Stimulated activated CD4-positive, alpha-beta T cell treated with anti-CD3 and anti-CD28 coated beads, Interleukin-1b, Interleukin-23, amount 100 ng/mL, for 48 hours (primary cell): ENCODE data around the gene RCCD1.

Experiments
- DNase-seq: peaks from one replicate; pipeline ENCODE4 v3.0.0-alpha.2; 2020

Gene RCCD1

GRCh38 chr15:90968434-90968833, 13.8 kb downstream of the RCCD1 start:
- DNase-seq: no peak

DNA sequence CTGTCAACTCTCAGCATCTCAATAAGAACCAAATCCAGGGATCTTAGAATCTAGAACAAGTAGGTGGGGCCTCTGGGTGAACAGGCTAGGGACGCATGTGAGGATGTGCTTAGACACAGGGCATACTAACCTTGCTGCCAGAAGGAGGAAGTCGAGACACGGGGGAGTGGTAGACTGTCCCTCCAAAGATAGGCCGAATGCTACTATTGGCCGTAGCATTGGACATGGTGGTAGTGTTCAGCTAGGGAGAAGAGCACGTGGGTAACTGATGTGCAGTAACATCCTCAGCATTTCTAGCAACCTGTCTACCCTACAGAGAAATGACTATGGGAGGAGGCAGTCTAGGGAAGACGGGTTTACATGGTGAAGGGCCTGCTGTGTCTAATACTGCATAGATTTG, 15.6 kb downstream of the RCCD1 start:
- DNase-seq: no peak

DNA sequence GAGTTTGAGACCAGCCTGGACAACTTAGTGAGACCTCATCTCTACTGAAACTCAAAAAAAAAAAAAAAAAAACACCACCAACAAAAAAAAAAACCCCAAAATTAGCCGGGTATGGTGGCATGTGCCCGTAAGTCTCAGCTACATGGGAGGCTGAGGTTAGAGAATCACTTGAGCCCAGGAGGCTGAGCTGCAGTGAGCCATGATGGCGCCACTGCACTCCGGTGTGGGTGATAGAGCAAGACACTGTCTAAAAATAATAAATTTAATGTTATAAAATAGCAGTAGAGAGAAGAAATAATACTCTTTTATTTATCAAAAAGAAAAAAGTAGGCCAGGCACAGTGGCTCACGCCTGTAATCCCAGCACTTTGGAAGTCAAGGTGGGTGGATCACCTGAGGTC, 17.4 kb downstream of the RCCD1 start:
- no peak for DNase-seq

- DNase-seq: no peak
These were observed 19.5 kb downstream of the RCCD1 start for GRCh38 chr15:90974216-90974615.

GRCh38 chr15:90979582-90979981, 24.9 kb downstream of the RCCD1 start:
- no peak for DNase-seq

DNA sequence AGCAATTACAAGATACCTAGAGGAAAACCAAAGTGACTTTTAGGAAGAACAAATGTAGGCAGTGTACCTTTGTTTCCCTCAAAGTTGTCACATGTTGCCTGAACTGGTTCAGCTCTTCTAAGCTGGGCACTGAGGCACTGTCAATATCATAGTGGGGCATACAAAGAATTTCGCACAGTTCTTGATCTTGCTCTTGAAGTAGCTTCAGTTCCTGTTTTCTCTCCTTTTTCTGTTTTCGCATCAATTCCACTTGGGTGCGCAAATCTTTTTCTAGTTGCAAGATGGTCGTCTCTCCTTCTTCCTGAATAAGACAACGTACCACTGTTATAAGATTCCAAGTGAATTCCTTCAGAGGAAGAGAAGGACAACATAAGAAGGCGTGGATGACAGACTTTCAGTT, 27.0 kb downstream of the RCCD1 start:
- DNase-seq: no peak

- DNase-seq: no peak
These were observed 27.5 kb downstream of the RCCD1 start for GRCh38 chr15:90982135-90982534.

DNA sequence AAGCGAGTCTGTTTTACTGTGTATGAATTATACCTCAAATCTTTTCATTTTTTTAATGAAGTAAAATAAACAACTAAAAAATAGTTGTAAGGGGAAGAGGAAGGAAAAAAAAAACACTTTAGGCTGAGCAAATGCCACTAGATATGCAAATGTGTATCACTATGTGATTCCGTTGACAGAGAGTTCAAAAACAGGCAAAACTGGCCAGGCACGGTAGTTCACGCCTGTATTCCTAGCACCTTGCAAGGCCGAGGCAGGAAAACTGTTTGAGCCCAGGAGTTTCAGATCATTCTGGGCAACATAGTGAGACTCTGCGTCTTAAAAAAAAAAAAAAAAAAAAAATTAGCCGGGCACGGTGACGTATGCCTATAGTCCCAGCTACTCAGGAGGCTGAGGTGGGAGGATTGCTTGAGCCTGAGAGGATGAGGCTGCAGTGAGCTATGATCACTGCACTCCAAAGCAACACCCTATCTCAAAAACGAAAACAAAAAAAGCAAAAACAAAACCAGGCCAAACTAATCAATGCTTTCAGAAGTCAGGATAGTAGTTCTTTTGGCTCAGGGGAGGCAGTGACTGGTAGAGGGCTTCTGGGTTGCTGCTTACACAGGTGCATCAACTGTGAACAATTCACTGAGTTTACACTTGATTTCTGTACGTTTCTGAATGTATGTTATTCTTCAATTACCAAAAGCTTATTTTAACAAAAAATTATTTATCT, 32.3 kb downstream of the RCCD1 start:
- DNase-seq: no peak

DNA sequence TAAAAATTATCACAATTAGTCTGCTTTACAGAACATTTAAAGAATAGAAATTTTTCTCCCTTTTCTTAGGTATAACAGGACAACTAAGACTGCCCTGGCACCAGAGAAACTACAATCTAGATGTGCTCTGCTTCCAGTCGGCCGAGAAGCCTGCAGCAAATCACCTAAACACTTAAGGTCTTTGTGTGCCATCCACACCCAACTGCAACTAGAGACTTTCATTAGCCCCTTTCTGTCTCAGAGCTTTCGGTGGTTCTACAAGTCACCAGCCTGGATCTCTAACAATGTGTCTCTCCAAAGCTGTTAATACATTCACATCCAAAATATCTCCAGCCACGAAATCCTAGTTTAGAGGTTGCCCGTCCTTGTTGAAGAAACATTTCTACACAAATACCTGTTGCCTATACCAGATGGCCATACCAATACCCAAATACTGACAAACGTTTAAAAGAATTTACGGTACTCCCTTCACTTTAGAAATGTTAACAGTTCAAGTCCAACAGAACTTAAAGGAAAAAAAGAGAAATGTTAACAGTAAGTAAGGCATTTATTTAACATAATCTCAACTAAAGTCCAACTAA, 33.0 kb downstream of the RCCD1 start:
- DNase-seq: no peak

DNA sequence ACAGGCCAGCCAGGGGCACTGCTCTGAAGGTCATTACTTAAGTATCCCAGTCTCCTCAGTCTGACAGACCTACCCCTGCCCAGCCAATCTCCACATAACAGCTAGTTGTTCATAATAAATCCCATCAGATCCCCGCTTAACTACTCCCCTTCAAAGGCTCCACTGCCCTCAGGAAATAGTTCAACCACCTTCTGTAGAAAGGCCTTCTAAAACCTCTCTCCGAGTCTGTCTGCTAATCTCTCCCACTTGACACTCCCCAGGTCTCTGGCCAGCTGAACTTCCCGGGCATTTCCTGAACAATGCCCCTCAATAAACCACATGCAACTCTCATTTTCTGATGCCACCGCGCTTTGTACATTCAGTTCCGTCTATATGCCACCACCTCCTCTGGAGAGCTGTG, 33.6 kb downstream of the RCCD1 start:
- DNase-seq: no peak

- DNase-seq: no peak
These were observed 34.5 kb downstream of the RCCD1 start for GRCh38 chr15:90989040-90989768.

- no peak for DNase-seq
These were observed 35.8 kb downstream of the RCCD1 start for GRCh38 chr15:90990446-90990845.

DNA sequence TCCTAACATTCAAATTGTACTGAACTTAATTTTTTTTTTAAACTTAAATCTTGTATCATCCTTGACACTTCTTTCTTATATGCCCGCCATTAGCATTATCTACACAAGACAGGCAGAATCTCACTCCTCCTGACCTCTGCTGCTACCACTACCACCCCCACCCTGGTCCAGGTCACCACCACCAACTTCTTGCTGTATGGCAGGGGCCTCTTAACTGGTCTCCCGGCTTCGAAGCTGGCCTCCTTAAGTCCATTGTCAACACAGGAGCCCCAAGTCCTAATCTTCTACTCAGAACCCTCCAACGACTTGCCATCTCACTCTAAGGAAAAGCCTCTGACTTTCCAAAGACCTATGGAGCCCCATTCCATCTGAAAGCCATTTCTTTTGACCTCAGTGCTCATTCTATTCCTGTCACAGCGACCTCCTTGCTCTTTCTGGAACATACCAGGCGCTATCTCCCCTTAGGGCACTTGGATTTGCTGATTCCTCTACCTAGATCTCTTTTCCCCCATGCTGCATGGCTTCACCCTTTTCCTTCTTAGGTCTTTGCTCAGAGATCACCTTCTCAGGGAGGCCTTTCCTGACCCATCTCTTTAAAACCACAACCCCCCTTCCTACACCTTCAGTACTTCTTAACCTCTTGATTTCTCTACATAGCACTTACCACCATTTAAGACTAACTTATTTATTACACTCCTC, 37.1 kb downstream of the RCCD1 start:
- DNase-seq: no peak

DNA sequence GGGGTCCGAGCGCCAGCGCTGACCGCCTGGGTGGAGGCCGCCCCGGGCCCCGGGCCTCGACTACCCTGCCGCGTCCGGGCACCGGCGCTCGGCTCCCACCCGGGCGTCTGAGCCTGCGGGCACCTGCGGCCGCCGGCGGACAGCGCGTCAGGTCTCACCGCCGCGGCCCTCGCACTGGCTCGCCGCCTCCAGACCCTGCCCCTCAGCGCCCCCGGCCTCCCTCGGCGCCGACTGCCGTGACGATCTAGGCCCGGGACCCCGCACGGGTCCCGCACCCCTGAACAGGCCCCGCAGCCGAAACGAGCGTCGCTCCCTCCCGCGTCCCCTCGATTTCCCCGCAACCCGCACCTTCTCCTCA, 39.4 kb downstream of the RCCD1 start:
- peak; percentile 4 for DNase-seq

- DNase-seq: peak; percentile 98
These were observed 40.0 kb downstream of the RCCD1 start, which contains the start of gene PRC1 for GRCh38 chr15:90994417-90995311. Gene PRC1, minus strand, starts transcription at chr15:90994535. Its CDS starts 118 bp downstream, at chr15:90994417.

DNA sequence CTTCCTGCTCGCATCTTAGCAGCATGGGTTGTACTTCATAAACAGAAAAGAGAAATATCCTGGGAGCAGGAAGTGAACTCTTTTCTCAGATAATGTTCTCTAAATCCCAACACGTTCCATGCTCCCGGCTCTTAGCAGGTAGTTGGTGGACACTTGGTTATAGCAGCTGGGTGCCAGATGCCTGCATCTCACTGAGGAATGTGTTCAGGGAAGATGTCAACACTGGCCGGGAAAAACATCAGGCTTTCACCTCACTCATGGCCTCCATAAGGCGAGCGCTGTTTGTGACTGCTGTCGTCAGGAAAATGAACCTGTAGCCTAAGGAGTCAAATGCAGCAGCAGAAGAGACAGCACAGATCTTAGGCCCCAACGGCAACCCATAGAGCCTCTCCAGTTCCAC, 44.1 kb downstream of the RCCD1 start:
- no peak for DNase-seq

DNA sequence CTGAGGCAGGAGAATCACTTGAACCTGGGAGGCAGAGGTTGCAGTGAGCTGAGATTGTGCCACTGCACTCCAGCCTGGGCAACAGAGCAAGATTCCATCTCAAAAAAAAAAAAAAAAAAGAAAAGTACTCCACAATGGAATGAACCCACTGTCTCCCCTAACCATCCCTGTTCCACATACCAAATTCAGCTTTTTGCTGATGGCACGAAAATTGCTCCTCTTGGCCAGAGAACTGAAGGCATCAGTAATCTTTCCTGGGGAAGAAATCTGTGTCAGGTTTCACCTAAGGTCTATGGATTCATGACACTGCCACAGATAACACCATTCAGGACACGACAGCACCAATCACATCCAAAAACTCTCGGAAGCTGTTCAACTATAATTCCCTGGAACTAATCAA, 46.5 kb downstream of the RCCD1 start:
- no peak for DNase-seq

GRCh38 chr15:91007266-91007665, 52.6 kb downstream of the RCCD1 start:
- no peak for DNase-seq
